CD4-positive, alpha-beta T cell (primary cell): ENCODE measurements around the gene ANKS1B. TPM values are rescaled to one million over a fixed set of nuclear protein-coding genes. Genes with fewer than 3 reads are reported as not detected.

ENCODE experiments used
- ATAC-seq: fragments of 200-7000 bp; cut with Tn5 transposase; one replicate; pipeline ENCODE4 v1.10.0; 2022; ENCODE audit warnings: mild to moderate bottlenecking; ENCODE audit not compliant: poor library complexity
- CTCF ChIA-PET: fragments of 350-600 bp; sonication (Branson Sonifier 250); formaldehyde crosslinking; loops from one replicate; lab custom pipeline; 2021; ENCODE audit warnings: antibody characterized with exemption, inconsistent platforms; lab: Charles Lee
- POLR2A ChIA-PET: fragments of 350-600 bp; sonication (Branson Sonifier 250); formaldehyde crosslinking; loops from one replicate; lab custom pipeline; 2021; ENCODE audit warnings: antibody characterized with exemption, inconsistent platforms; lab: Charles Lee
- DNase-seq, 14 experiments: peaks; one replicate each; pipeline ENCODE4 v3.0.0-alpha.2; 2013 to 2020; ENCODE audit warnings: mixed read lengths in 2 of 14
- H3K27ac ChIP-seq, 2 donors: one replicate each; pipeline versions ENCODE4 v1.5.1 to v1.7.0; 2013; ENCODE audit warnings: low read length in 2 of 2, low read depth in 1 of 2, mild to moderate bottlenecking in 1 of 2
- H3K27me3 ChIP-seq, 2 experiments: 1 replicate in 1 of 2; 2 replicates in 1 of 2; pipeline versions ENCODE4 v1.6.1 to v1.7.0; 2013; ENCODE audit warnings: low read length in 2 of 2, control low read depth in 1 of 2, mild to moderate bottlenecking in 1 of 2, moderate library complexity in 1 of 2; ENCODE audit not compliant: insufficient read depth in 2 of 2, control insufficient read depth in 1 of 2
- H3K36me3 ChIP-seq: one replicate; pipeline ENCODE4 v1.6.1; 2013; ENCODE audit warnings: low read length, control low read depth; ENCODE audit not compliant: insufficient read depth
- H3K4me1 ChIP-seq: one replicate; pipeline ENCODE4 v1.6.1; 2013; ENCODE audit warnings: low read length, control low read depth; ENCODE audit not compliant: insufficient read depth
- H3K4me3 ChIP-seq: one replicate; pipeline ENCODE4 v1.5.1; 2013; ENCODE audit warnings: mild to moderate bottlenecking, low read length, moderate library complexity
- H3K9me3 ChIP-seq, 2 experiments: 1 replicate in 1 of 2; 2 replicates in 1 of 2; pipeline versions ENCODE4 v1.6.1 to v1.7.0; 2013; ENCODE audit warnings: low read length in 2 of 2, mild to moderate bottlenecking in 2 of 2, control low read depth in 1 of 2, moderate library complexity in 1 of 2; ENCODE audit not compliant: control insufficient read depth in 1 of 2, insufficient read depth in 1 of 2
- H3K27ac Mint-ChIP-seq: one replicate; pipeline ENCODE4 v1.8.0; 2020; ENCODE audit warnings: mixed read lengths
- H3K27me3 Mint-ChIP-seq: one replicate; pipeline ENCODE4 v1.8.0; 2021; ENCODE audit warnings: mixed read lengths
- H3K36me3 Mint-ChIP-seq: one replicate; pipeline ENCODE4 v1.8.0; 2021; ENCODE audit warnings: low read depth, mixed read lengths
- H3K4me1 Mint-ChIP-seq: one replicate; pipeline ENCODE4 v1.8.0; 2021; ENCODE audit warnings: low read depth, mixed read lengths
- H3K4me3 Mint-ChIP-seq: one replicate; pipeline ENCODE4 v1.8.0; 2020; ENCODE audit warnings: mild to moderate bottlenecking, mixed read lengths
- H3K9me3 Mint-ChIP-seq: one replicate; pipeline ENCODE4 v1.8.0; 2020; ENCODE audit warnings: mixed read lengths
- CTCF ChIP-seq: fragments of 200-600 bp; IDR thresholded peaks from one replicate; pipeline ENCODE4 v1.8.0; 2022; ENCODE audit warnings: antibody characterized with exemption, mild to moderate bottlenecking
- intact Hi-C, 2 experiments: fragments of 100-400 bp; cut with DNase I in 1 of 2; cut with micrococcal nuclease in 1 of 2; formaldehyde crosslinking; loops; one replicate each; pipeline versions ENCODE4 v1.15.1 to v1.9.0; 2023 to 2025; cut with DNase I, micrococcal nuclease
- total RNA-seq, 174 experiments: library from RNA in 2 of 174; stranded (reverse) in 2 of 174; gene quantifications; one replicate each; pipeline ENCODE4 v1.2.3 and lab custom pipeline; 2021 to 2026

The ANKS1B gene
- total RNA-seq, 2 experiments from 2014 or later = 0.16 to 1.1 TPM

DNA sequence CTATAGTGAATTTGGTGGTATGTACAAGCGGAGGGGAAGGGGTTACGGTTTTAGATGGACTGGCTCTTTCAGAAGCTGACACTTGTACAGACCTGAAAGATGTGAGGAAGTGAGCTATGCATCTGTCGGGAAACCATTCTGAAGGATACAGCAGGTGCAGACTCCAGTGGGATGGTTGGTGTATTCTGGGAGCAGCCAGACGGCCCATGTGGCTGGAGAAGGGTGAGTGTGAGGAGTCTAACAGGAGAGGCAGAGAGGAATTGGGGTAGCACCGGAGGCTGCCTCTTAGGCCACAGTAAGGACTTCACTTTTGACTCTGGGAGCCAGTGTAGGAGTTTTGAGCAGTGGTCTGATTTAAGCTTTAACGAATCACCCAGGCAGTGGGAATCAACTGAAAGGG, 1248.9 kb downstream of the ANKS1B start:
- no peak for TF ChIP-seq CTCF
- H3K4me1 Mint-ChIP-seq = no peaks in the 10 kb centered on the region
- peaks cover 36% of the 10 kb centered on the region for H3K36me3 Mint-ChIP-seq
- Histone ChIP-seq H3K36me3 (peaks cover 24% of the 10 kb centered on the region), H3K4me3 (no peak overlapping the region), H3K27me3 (no peaks in the 10 kb centered on the region), H3K27ac (no peak overlapping the region), H3K4me1 (no peaks in the 10 kb centered on the region), H3K9me3 (no peaks in the 10 kb centered on the region)
- no peaks in the 10 kb centered on the region for H3K9me3 Mint-ChIP-seq
- intact Hi-C loops = no loop called here
- DNase-seq = no peak
- ChIA-PET POLR2A (no interaction called here), CTCF (no interaction called here)
- no peak overlapping the region for H3K4me3 Mint-ChIP-seq
- no peaks in the 10 kb centered on the region for H3K27me3 Mint-ChIP-seq
- no peak overlapping the region for H3K27ac Mint-ChIP-seq
- no peak for ATAC-seq

- H3K36me3 ChIP-seq = peaks cover 38% of the 10 kb centered on the region
- no peak overlapping the region for H3K27ac ChIP-seq
- no peak for TF ChIP-seq CTCF
- DNase-seq (no peak), ATAC-seq (no peak)
- H3K4me1 ChIP-seq = no peaks in the 10 kb centered on the region
- H3K9me3 ChIP-seq = no peaks in the 10 kb centered on the region
- ChIA-PET CTCF (no interaction called here), POLR2A (no interaction called here)
- H3K4me3 ChIP-seq = no peak overlapping the region
- no peaks in the 10 kb centered on the region for H3K4me1 Mint-ChIP-seq
- peaks cover 53% of the 10 kb centered on the region for H3K36me3 Mint-ChIP-seq
- H3K4me3 Mint-ChIP-seq = no peak overlapping the region
- H3K27me3 Mint-ChIP-seq = no peaks in the 10 kb centered on the region
- no peaks in the 10 kb centered on the region for H3K27me3 ChIP-seq
- H3K27ac Mint-ChIP-seq = no peak overlapping the region
- intact Hi-C loops = no loop called here
- H3K9me3 Mint-ChIP-seq = no peaks in the 10 kb centered on the region
Measured at GRCh38 chr12:98733667-98734350, 1250.9 kb downstream of the ANKS1B start.

DNA sequence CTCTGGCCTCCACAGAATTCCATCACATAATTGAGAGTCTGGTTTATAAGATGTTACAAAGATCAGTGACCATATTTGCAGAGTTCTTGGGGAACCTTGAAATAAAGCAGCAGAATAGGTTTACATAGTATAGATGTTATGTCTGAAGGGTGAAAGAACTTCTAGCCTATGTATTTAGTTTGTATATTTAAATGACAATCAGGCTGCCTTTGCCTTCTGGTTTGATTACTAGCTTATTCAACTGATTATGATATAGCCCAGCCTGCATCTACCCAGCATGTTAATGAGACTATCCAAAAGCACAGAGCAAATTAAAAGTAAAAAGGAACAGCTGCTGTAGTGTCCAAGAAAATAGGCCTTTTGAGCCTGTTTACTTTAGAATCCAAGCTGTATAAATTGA, 1254.3 kb downstream of the ANKS1B start:
- Mint-ChIP-seq H3K4me1 (no peaks in the 10 kb centered on the region), H3K9me3 (no peaks in the 10 kb centered on the region), H3K27me3 (no peaks in the 10 kb centered on the region), H3K36me3 (peaks cover 80% of the 10 kb centered on the region), H3K27ac (no peak overlapping the region), H3K4me3 (no peak overlapping the region)
- DNase-seq (no peak), ATAC-seq (no peak)
- Histone ChIP-seq H3K27ac (no peak overlapping the region), H3K9me3 (no peaks in the 10 kb centered on the region), H3K4me1 (no peaks in the 10 kb centered on the region), H3K36me3 (peaks cover 65% of the 10 kb centered on the region), H3K4me3 (no peak overlapping the region), H3K27me3 (no peaks in the 10 kb centered on the region)
- TF ChIP-seq CTCF = no peak
- ChIA-PET CTCF (interaction anchor here (0.6 kb wide), 1 partner anchor 166 kb away, joined by 3 read pairs; no protein-coding TSS in a partner anchor), POLR2A (no interaction called here)
- intact Hi-C loops = no loop called here
